ENCODE data around the gene SCT. TPM values are rescaled to one million over a fixed set of nuclear protein-coding genes. Genes with fewer than 3 reads are reported as not detected.

SCT gene, protein sequence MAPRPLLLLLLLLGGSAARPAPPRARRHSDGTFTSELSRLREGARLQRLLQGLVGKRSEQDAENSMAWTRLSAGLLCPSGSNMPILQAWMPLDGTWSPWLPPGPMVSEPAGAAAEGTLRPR
- not detected for polyA plus RNA-seq (2013, experiment 1 of 2)
- polyA plus RNA-seq (2013, experiment 2 of 2): not detected

DNA sequence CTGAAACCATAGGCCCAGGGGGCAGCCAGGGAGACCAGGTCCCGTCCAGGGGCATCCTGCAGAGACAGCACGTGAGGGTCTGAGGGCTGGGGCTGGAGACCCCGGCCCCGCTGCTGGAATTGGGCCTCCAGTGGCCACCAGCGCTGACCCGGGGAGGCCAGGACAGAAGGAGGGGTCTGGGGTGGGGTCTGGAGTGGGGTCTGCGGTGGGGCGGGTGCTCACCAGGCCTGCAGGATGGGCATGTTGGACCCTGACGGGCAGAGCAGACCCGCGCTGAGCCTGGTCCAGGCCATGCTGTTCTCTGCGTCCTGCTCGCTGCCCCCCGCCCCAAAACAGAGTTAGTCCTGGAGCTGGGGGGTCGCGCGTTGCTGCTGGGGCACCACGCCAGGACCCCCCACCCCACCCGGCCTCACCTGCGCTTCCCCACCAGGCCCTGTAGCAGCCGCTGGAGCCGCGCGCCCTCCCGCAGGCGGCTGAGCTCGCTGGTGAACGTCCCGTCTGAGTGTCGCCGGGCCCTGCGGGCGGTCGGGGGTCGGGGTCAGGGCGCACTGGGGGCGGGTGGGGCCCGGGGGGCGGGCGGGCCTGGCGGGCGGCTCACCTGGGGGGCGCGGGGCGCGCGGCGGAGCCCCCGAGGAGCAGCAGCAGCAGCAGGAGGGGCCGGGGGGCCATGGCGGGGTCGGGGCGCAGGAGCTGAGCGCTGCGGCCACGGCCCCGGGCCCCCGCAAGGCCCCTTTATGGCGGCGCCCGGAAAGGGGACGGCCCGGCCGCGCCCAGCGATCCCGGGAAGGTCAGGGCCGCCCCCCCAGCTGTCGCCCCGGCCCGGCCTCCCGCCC, at the start of gene SCT:
Gene SCT (minus strand): TSS at position 707 of the 833 bp plus-strand sequence. CDS start 38 bp downstream, at position 669.
- Histone ChIP-seq H3K4me2 (ENCODE audit: low read length, poor library complexity, severe bottlenecking) (no peak within 1 kb of the TSS), H3K14ac (ENCODE audit: low read length in 2 of 2) (no peak within 1 kb of the TSS), H4K8ac (ENCODE audit: low read length) (no peak within 1 kb of the TSS), H3K18ac (ENCODE audit: low read depth in 1 of 2, low read length in 2 of 2) (peak within 1 kb of the TSS in 1 of 2 experiments; percentile 21), H3K36me3 (ENCODE audit: control insufficient read depth in 1 of 2, insufficient read depth in 2 of 2, low read depth in 1 of 2, low read length in 2 of 2) (peaks cover 0 to 36% of the 10 kb centered on the region in 2 experiments), H2BK12ac (ENCODE audit: low read length in 2 of 2) (no peak within 1 kb of the TSS), H3K27ac (ENCODE audit: low read length, poor library complexity, severe bottlenecking) (no peak within 1 kb of the TSS), H2BK5ac (ENCODE audit: low read depth, low read length, poor library complexity, severe bottlenecking) (no peak within 1 kb of the TSS), H3K23ac (ENCODE audit: low read length in 2 of 2) (peak within 1 kb of the TSS in 1 of 2 experiments; percentile 59), H3K9me3 (ENCODE audit: control insufficient read depth, low read length) (no peaks in the 10 kb centered on the region), H2AK5ac (ENCODE audit: low read length, severe bottlenecking) (peak within 1 kb of the TSS; percentile 56), H2BK15ac (ENCODE audit: low read depth, poor library complexity, severe bottlenecking) (no peak within 1 kb of the TSS), H3K4me3 (ENCODE audit: insufficient read depth in 1 of 2, low read depth in 1 of 2, low read length in 2 of 2) (no peak within 1 kb of the TSS), H2BK120ac (ENCODE audit: low read depth, low read length) (no peak within 1 kb of the TSS), H3K9ac (ENCODE audit: low read length) (no peak within 1 kb of the TSS), H3K79me1 (replicated peaks; ENCODE audit: low read length, poor library complexity, severe bottlenecking) (peaks cover 2% of the 10 kb centered on the region), H4K91ac (ENCODE audit: low read length) (peak within 1 kb of the TSS; percentile 25), H3K4ac (ENCODE audit: low read depth in 1 of 2, low read length in 2 of 2) (no peak within 1 kb of the TSS), H3K4me1 (ENCODE audit: control insufficient read depth, insufficient read depth, low read depth, low read length) (peaks cover 23% of the 10 kb centered on the region), H3K27me3 (ENCODE audit: control insufficient read depth in 1 of 2, insufficient read depth in 1 of 2, low read length in 2 of 2) (peaks cover 18% of the 10 kb centered on the region in 2 experiments), H2AFZ (ENCODE audit: low read depth, low read length) (no peak within 1 kb of the TSS)
- no peak for DNase-seq
- WGBS: 36% methylated on average over 28 of the region's 72 CpGs

DNA sequence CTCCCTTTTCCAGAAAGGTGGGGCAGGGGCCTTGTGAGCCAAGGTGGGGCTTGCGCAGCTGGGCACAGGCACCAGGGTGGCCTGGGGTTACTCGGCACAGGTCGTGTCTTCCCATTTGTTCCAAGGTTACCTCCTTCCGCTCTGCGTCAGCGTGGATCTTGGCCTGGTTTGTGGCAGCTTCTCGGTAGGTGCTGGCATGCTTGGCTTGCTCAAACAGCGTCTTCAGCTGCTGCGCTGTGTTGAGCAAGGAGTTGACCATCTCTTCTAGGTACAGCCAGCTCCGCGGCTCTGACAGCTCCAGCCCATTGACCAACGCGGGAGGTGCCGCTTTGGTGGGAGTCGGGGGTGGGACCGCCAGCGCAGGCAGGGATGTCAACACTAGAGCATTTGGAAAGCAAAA, 47.4 kb upstream of the SCT start:
- no peak overlapping the region for H3K27ac ChIP-seq (ENCODE audit: low read length, poor library complexity, severe bottlenecking)
- H4K91ac ChIP-seq (ENCODE audit: low read length): no peak overlapping the region
- peaks cover 51 to 53% of the 10 kb centered on the region in 2 experiments for H3K36me3 ChIP-seq (ENCODE audit: control insufficient read depth in 1 of 2, insufficient read depth in 2 of 2, low read depth in 1 of 2, low read length in 2 of 2)
- H2AFZ ChIP-seq (ENCODE audit: low read depth, low read length): no peak overlapping the region
- peak overlapping the region in 1 of 2 experiments; percentile 22 for H3K14ac ChIP-seq (ENCODE audit: low read length in 2 of 2)
- 92% methylated on average over 17 of the region's 17 CpGs for WGBS
- no peak overlapping the region for H3K4me2 ChIP-seq (ENCODE audit: low read length, poor library complexity, severe bottlenecking)
- H3K9me3 ChIP-seq (ENCODE audit: control insufficient read depth, low read length): no peaks in the 10 kb centered on the region
- no peak overlapping the region for H3K23ac ChIP-seq (ENCODE audit: low read length in 2 of 2)
- DNase-seq: no peak
- H3K9ac ChIP-seq (ENCODE audit: low read length): no peak overlapping the region
- no peak overlapping the region for H2BK120ac ChIP-seq (ENCODE audit: low read depth, low read length)
- H3K4me1 ChIP-seq (ENCODE audit: control insufficient read depth, insufficient read depth, low read depth, low read length): peaks cover 2% of the 10 kb centered on the region
- no peak overlapping the region for H4K8ac ChIP-seq (ENCODE audit: low read length)
- no peak overlapping the region for H2BK5ac ChIP-seq (ENCODE audit: low read depth, low read length, poor library complexity, severe bottlenecking)
- H3K79me1 ChIP-seq (replicated peaks; ENCODE audit: low read length, poor library complexity, severe bottlenecking): peaks cover 22% of the 10 kb centered on the region
- no peaks in the 10 kb centered on the region for H3K27me3 ChIP-seq (ENCODE audit: control insufficient read depth in 1 of 2, insufficient read depth in 1 of 2, low read length in 2 of 2)
- no peak overlapping the region for H2BK12ac ChIP-seq (ENCODE audit: low read length in 2 of 2)
- no peak overlapping the region for H3K4ac ChIP-seq (ENCODE audit: low read depth in 1 of 2, low read length in 2 of 2)
- H3K4me3 ChIP-seq (ENCODE audit: insufficient read depth in 1 of 2, low read depth in 1 of 2, low read length in 2 of 2): no peak overlapping the region
- no peak overlapping the region for H2BK15ac ChIP-seq (ENCODE audit: low read depth, poor library complexity, severe bottlenecking)
- no peak overlapping the region for H2AK5ac ChIP-seq (ENCODE audit: low read length, severe bottlenecking)
- no peak overlapping the region for H3K18ac ChIP-seq (ENCODE audit: low read depth in 1 of 2, low read length in 2 of 2)

DNA sequence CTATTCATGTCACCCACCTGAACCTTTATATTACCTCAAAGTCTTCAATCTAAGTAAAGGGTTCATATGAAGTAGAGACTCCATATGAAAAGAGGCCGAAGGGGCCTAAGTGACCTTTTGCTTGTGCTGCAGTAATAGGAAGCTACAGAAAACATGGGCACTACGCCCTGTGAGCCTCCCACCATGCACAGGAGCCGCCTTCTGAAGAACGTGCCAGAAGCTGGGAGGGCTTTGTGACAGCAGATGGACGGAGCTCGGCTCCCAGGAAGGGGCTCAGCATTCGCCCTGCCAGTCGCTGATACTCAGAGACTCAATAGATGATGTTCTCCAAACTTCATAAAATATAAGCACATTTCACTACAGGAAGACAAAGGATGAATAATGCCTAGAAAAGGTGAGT, 46.9 kb upstream of the SCT start:
- H3K4ac ChIP-seq (ENCODE audit: low read depth in 1 of 2, low read length in 2 of 2): no peak overlapping the region
- WGBS: 96% methylated on average over 8 of the region's 8 CpGs
- no peak overlapping the region for H2AFZ ChIP-seq (ENCODE audit: low read depth, low read length)
- no peak overlapping the region for H2BK15ac ChIP-seq (ENCODE audit: low read depth, poor library complexity, severe bottlenecking)
- no peak overlapping the region for H3K27ac ChIP-seq (ENCODE audit: low read length, poor library complexity, severe bottlenecking)
- no peak overlapping the region for H3K23ac ChIP-seq (ENCODE audit: low read length in 2 of 2)
- H3K4me1 ChIP-seq (ENCODE audit: control insufficient read depth, insufficient read depth, low read depth, low read length): peaks cover 2% of the 10 kb centered on the region
- DNase-seq: no peak
- no peak overlapping the region for H2BK5ac ChIP-seq (ENCODE audit: low read depth, low read length, poor library complexity, severe bottlenecking)
- no peak overlapping the region for H2AK5ac ChIP-seq (ENCODE audit: low read length, severe bottlenecking)
- peaks cover 47 to 52% of the 10 kb centered on the region in 2 experiments for H3K36me3 ChIP-seq (ENCODE audit: control insufficient read depth in 1 of 2, insufficient read depth in 2 of 2, low read depth in 1 of 2, low read length in 2 of 2)
- H4K8ac ChIP-seq (ENCODE audit: low read length): no peak overlapping the region
- H3K9ac ChIP-seq (ENCODE audit: low read length): no peak overlapping the region
- no peak overlapping the region for H3K14ac ChIP-seq (ENCODE audit: low read length in 2 of 2)
- H4K91ac ChIP-seq (ENCODE audit: low read length): no peak overlapping the region
- H2BK120ac ChIP-seq (ENCODE audit: low read depth, low read length): no peak overlapping the region
- H3K4me2 ChIP-seq (ENCODE audit: low read length, poor library complexity, severe bottlenecking): no peak overlapping the region
- H3K9me3 ChIP-seq (ENCODE audit: control insufficient read depth, low read length): no peaks in the 10 kb centered on the region
- peaks cover 22% of the 10 kb centered on the region for H3K79me1 ChIP-seq (replicated peaks; ENCODE audit: low read length, poor library complexity, severe bottlenecking)
- H2BK12ac ChIP-seq (ENCODE audit: low read length in 2 of 2): no peak overlapping the region
- H3K27me3 ChIP-seq (ENCODE audit: control insufficient read depth in 1 of 2, insufficient read depth in 1 of 2, low read length in 2 of 2): no peaks in the 10 kb centered on the region
- no peak overlapping the region for H3K4me3 ChIP-seq (ENCODE audit: insufficient read depth in 1 of 2, low read depth in 1 of 2, low read length in 2 of 2)
- no peak overlapping the region for H3K18ac ChIP-seq (ENCODE audit: low read depth in 1 of 2, low read length in 2 of 2)

DNA sequence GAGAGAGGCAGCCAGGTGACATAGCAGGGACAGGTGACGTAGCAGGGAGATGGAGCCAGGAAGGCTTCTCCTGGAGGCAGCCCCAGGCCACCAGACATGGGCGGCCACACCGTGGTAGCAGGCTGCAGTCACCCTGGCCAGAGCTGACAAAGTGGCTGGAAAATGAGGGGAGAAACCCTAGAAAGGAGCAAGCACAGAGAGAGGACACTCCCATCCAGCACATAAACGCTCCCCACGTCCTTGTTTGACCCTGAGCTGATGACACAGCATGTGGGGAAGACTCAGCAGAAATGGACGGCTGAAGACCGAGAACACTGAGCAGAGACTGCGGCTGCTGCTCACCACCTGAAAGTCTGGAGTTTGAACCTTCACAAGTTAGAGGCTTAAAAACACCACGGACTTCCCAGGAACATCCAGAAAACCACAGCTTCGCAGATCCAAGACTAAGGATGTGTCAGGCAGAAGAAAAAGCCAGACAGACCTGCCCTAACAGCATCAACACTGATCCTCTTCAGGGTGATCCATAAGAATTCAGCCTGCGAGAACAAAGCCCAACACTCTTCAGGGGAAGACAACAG, 38.8 kb upstream of the SCT start:
- peaks cover 26% of the 10 kb centered on the region for H3K79me1 ChIP-seq (replicated peaks; ENCODE audit: low read length, poor library complexity, severe bottlenecking)
- no peak overlapping the region for H2AFZ ChIP-seq (ENCODE audit: low read depth, low read length)
- H2AK5ac ChIP-seq (ENCODE audit: low read length, severe bottlenecking): no peak overlapping the region
- H2BK15ac ChIP-seq (ENCODE audit: low read depth, poor library complexity, severe bottlenecking): no peak overlapping the region
- no peak overlapping the region for H3K18ac ChIP-seq (ENCODE audit: low read depth in 1 of 2, low read length in 2 of 2)
- H2BK120ac ChIP-seq (ENCODE audit: low read depth, low read length): no peak overlapping the region
- peak; percentile 44 for DNase-seq
- no peak overlapping the region for H3K23ac ChIP-seq (ENCODE audit: low read length in 2 of 2)
- peak overlapping the region in 1 of 2 experiments; percentile 45 for H3K4me3 ChIP-seq (ENCODE audit: insufficient read depth in 1 of 2, low read depth in 1 of 2, low read length in 2 of 2)
- 94% methylated on average over 11 of the region's 11 CpGs for WGBS
- no peak overlapping the region for H3K27ac ChIP-seq (ENCODE audit: low read length, poor library complexity, severe bottlenecking)
- no peaks in the 10 kb centered on the region for H3K9me3 ChIP-seq (ENCODE audit: control insufficient read depth, low read length)
- H3K14ac ChIP-seq (ENCODE audit: low read length in 2 of 2): peak overlapping the region in 1 of 2 experiments; percentile 35
- H3K4ac ChIP-seq (ENCODE audit: low read depth in 1 of 2, low read length in 2 of 2): no peak overlapping the region
- H3K27me3 ChIP-seq (ENCODE audit: control insufficient read depth in 1 of 2, insufficient read depth in 1 of 2, low read length in 2 of 2): no peaks in the 10 kb centered on the region
- no peak overlapping the region for H4K91ac ChIP-seq (ENCODE audit: low read length)
- no peak overlapping the region for H4K8ac ChIP-seq (ENCODE audit: low read length)
- no peak overlapping the region for H2BK12ac ChIP-seq (ENCODE audit: low read length in 2 of 2)
- H2BK5ac ChIP-seq (ENCODE audit: low read depth, low read length, poor library complexity, severe bottlenecking): no peak overlapping the region
- H3K4me2 ChIP-seq (ENCODE audit: low read length, poor library complexity, severe bottlenecking): no peak overlapping the region
- H3K36me3 ChIP-seq (ENCODE audit: control insufficient read depth in 1 of 2, insufficient read depth in 2 of 2, low read depth in 1 of 2, low read length in 2 of 2): peaks cover 19 to 53% of the 10 kb centered on the region in 2 experiments
- H3K9ac ChIP-seq (ENCODE audit: low read length): peak overlapping the region; percentile 73
- H3K4me1 ChIP-seq (ENCODE audit: control insufficient read depth, insufficient read depth, low read depth, low read length): peaks cover 9% of the 10 kb centered on the region
